Activated CD4-positive, alpha-beta T cell treated with anti-CD3 and anti-CD28 coated beads, Interleukin-2, amount 50 U/mL, for 16 hours (primary cell): Measurements from ENCODE around the gene CCDC14.
"Not testable (repeated sequence)": the region's sequence is repeated elsewhere in the genome, so short reads cannot be mapped to it uniquely, and the experiment has no call there.

ENCODE experiments used
- DNase-seq: peaks from one replicate; pipeline ENCODE4 v3.0.0-alpha.2; 2020

Gene CCDC14

DNA sequence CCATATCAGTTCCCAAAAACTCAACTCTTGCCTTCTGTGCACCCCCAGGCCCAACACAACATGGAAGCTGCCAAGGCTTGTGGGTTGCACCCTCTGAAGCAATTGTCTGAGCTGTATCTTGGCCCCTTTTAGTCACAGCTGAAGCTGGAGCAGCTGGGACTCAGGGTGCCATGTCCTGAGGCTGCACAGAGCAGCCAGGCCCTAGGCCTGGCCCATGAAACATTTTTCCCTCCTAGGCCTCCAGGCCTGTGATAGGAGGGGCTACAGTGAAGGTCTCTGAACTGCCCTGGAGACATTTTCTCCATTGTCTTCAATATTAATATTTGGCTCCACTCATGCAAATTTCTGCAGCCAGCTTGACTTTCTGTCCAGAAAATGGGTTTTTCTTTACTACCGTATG, 68.8 kb downstream of the CCDC14 start:
- DNase-seq = no peak

DNA sequence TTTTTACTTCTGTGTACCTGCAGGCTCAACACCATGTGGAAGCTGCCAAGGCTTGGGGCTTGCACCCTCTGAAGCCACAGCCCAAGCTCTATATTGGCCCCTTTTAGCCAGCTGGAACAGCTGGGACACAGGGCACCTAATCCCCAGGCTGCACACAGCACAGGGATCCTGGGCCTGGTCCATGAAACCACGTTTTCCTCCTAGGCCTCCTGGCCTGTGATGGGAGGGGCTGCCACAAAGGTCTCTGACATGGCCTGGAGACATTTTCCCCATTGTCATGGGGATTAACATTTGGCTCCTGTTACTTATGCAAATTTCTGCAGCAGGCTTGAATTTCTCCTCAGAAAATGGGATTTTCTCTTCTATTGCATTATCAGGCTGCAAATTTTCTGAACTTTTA, 70.0 kb downstream of the CCDC14 start:
- not testable (repeated sequence) for DNase-seq

GRCh38 chr3:123890162-123890561, 70.9 kb downstream of the CCDC14 start:
- DNase-seq = not testable (repeated sequence)

DNA sequence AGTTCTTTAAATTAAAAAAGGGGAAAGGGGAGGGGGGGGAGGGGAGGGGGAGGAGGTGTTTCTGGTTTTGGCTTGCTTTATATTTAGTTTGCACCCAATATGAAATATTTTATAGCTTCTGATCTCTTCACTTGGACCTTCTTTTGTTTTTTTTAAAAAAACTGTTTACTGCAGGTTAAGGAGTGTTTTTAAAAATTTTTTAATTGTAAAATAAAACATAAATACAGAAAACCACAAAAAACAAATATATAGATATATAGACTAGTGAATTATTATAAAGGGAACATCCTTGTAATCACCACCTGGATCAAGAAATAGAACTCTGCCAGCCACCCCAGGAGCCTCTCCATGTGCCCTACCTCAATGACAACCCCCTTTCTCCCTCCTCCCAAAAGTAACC, 76.0 kb downstream of the CCDC14 start:
- no peak for DNase-seq

GRCh38 chr3:123884203-123884831, 76.7 kb downstream of the CCDC14 start, which contains the start of gene MYLK:
Gene MYLK, minus strand, starts transcription at chr3:123884332. Its CDS starts 90,491 bp downstream, at chr3:123793841.
- DNase-seq = peak; percentile 61

DNA sequence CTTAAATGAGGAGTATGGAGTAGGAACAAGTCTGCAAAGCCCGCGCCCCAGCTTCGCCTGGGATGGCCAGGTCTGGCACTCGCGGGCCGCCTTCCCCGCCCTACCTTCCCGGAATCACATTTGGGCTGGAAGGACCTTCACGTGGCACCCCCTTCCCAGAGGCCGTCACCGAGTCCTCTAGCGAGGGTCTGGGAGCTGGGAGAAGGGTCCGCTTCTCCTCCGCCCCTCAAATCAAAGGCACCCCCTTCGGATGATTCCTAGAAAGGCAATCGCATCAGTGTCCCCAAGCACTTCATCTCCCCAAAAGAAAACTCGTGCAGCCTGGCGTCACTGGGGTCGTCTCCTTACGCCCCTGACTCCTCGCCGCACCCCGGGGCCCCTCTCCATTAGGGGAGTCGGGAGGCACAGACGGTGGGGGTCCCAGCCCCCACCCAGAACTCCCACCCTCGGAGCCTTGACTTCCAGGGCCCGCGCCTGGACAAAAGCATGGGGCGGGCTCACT, 77.3 kb downstream of the CCDC14 start:
- DNase-seq = no peak

DNA sequence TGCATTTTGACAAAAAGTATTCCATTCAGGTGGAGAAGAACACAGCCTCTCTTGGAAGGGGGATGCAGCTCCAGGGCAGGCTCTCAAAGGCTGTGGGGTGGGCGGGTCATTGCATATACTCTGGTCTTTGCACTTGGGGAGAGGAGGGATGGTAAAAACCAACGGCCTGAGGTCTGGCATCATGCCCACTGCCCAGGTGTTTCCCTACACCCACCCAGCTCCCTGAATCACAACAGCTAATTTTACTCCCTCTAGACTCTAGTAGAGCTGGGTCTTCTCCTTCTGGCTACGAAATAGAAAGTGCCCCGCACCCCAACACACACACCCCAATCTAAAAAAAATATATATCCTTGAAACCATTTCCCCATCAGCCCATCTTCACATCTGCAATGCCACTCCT, 77.9 kb downstream of the CCDC14 start:
- no peak for DNase-seq

- DNase-seq = no peak
These were observed 79.3 kb downstream of the CCDC14 start for GRCh38 chr3:123881771-123882170.

GRCh38 chr3:123880998-123881561, 79.9 kb downstream of the CCDC14 start:
- no peak for DNase-seq

- no peak for DNase-seq
These were observed 82.2 kb downstream of the CCDC14 start for GRCh38 chr3:123878807-123879206.

- DNase-seq = no peak
These were observed 83.1 kb downstream of the CCDC14 start for GRCh38 chr3:123877965-123878364.

- DNase-seq = no peak
These were observed 83.6 kb downstream of the CCDC14 start for GRCh38 chr3:123877466-123877865.

DNA sequence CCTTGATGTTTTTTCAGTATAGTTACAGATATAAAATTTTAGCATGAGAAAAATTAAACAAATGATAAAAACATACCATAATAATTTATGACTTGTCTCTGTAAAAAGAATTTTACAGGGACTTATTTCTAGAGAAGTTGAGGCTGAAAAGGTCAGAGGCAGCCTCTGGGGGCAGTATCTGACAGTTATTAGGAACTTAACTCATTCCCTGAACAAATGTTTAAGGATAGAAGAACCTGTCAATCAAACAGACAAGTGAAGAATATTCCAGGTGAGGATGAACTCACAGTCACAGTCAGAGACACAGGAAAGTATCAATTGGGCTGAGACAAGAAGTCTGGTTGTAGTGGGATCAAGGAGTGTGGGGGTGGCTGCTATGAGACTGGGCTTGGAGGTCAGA, 84.2 kb downstream of the CCDC14 start:
- no peak for DNase-seq

- no peak for DNase-seq
These were observed 88.4 kb downstream of the CCDC14 start for GRCh38 chr3:123872621-123873020.

GRCh38 chr3:123871946-123872345, 89.1 kb downstream of the CCDC14 start:
- no peak for DNase-seq

DNA sequence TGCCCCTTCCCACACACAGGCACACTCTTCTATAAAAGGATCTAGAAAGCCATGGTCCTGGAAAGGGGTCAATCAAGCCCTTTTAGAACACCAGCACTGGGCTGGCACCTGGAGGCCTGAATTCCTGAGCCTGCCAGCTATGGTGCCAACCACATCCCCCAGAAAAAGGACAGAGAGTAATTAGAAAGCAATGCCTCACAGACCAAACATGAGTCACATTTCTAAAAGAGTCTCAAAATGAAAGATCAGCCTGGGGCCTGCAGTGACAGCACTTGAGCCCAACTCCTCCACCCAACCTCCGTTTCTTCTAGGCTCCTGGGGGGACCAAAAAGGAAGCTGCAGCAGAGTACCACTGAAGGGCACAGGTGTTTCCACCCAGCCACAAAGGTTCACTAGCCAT, 91.0 kb downstream of the CCDC14 start:
- DNase-seq = peak; percentile 50

DNA sequence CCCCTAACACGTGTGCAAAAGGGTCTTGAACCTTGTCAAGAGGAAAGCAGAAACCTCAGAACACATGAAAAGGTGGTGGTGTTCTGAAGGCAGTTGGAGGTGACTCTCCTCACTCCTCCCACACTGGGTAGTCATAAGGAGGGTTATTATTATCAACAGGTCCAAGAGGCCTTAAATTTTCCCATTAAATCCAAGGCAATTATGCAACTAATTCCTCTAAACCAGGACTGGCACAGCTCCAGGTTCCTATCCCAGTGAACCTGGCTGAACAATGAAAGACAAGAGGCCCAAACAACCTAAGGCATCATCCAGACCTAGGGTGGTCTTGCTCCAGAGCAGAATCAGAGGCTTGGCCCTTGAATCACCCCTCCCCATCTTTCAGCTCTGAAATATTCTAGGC, 91.9 kb downstream of the CCDC14 start:
- DNase-seq = no peak

DNA sequence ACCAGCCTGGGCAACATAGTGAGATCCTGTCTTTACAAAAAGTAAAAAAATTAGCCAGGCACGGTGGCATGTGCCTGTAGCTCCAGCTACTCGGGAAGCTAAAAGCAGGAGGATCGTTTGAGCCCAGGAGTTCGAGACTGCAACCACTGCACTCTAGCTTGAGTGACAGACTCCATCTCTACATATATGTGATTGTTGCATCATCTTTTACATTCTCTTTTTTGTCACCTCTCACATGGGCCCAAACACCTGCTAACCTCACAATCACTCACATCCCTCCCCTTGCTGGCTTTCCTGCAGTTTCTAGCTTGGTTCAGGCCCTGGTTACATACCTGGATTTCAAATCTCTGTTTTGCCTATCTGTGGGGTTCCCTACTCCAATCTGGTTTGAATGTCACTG, 96.3 kb downstream of the CCDC14 start:
- no peak for DNase-seq
